Transverse colon (tissue), 3 donors: ENCODE measurements around the gene KLRC2.

Source experiments
- EP300 ChIP-seq: sonication (generic); formaldehyde crosslinking; IDR thresholded peaks from one replicate; pipeline ENCODE4 v1.6.1; 2017; ENCODE audit warnings: antibody characterized with exemption, low read depth
- POLR2A ChIP-seq: fragments of 450-650 bp; IDR thresholded peaks from one replicate; pipeline ENCODE4 v1.6.1; 2016; ENCODE audit warnings: antibody characterized with exemption, mild to moderate bottlenecking, moderate library complexity
- TF ChIP-seq, protein P1 (sequence below), 5 experiments: fragments of 200-600 bp in 3 of 5; fragments of 450-650 bp in 2 of 5; sonication (generic) in 3 of 5; IDR thresholded peaks; 1 replicate in 2 of 5; 2 replicates in 3 of 5; pipeline ENCODE4 v1.5.1; 2016 to 2017; ENCODE audit warnings: antibody characterized with exemption in 5 of 5, inconsistent platforms in 3 of 5, mild to moderate bottlenecking in 2 of 5, moderate library complexity in 1 of 5

DNA sequence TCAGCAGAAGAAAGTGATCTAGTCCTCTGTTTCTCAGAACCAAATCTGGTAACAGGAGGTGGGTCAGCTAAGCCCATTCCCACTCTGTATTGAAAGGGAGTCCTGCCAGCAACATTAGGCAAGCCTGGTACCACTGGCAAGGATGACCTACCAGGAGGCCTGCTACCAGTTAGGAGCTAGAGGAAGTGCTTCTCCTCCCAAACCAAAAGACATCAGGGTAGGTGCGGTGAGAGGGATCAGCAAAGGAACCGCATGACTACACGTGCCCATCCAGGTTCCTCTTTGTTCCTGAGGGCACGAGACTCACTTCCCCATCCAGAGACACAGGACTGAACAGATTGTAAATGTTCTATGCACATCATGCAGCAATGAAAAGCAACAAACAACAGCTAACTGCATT lies 29.1 kb downstream of the KLRC2 start:
- TF ChIP-seq, protein P1, sequence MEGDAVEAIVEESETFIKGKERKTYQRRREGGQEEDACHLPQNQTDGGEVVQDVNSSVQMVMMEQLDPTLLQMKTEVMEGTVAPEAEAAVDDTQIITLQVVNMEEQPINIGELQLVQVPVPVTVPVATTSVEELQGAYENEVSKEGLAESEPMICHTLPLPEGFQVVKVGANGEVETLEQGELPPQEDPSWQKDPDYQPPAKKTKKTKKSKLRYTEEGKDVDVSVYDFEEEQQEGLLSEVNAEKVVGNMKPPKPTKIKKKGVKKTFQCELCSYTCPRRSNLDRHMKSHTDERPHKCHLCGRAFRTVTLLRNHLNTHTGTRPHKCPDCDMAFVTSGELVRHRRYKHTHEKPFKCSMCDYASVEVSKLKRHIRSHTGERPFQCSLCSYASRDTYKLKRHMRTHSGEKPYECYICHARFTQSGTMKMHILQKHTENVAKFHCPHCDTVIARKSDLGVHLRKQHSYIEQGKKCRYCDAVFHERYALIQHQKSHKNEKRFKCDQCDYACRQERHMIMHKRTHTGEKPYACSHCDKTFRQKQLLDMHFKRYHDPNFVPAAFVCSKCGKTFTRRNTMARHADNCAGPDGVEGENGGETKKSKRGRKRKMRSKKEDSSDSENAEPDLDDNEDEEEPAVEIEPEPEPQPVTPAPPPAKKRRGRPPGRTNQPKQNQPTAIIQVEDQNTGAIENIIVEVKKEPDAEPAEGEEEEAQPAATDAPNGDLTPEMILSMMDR (IDR thresholded peaks at IDR 0.05), result no peak
- TF ChIP-seq POLR2A (no peak), EP300 (no peak)
